Measurements from ENCODE around the gene TMLHE.
"Not testable (repeated sequence)": the region's sequence is repeated elsewhere in the genome, so short reads cannot be mapped to it uniquely, and the experiment has no call there.

TMLHE gene

GRCh38 chrX:155491421-155491820 is 121.3 kb downstream of the TMLHE start:
- DNase-seq (ENCODE audit: low read depth), result not testable (repeated sequence)

GRCh38 chrX:155477136-155477535 is 135.6 kb downstream of the TMLHE start:
- not testable (repeated sequence) for DNase-seq (ENCODE audit: low read depth)

GRCh38 chrX:155466269-155466938 is 146.3 kb downstream of the TMLHE start:
- DNase-seq (ENCODE audit: low read depth), result not testable (repeated sequence)

GRCh38 chrX:155460501-155460900 is 152.3 kb downstream of the TMLHE start:
- not testable (repeated sequence) for DNase-seq (ENCODE audit: low read depth)

- DNase-seq (ENCODE audit: low read depth), result not testable (repeated sequence)
Measured at GRCh38 chrX:155458471-155458870, 154.3 kb downstream of the TMLHE start, which contains the start of gene F8A3. TSS of gene F8A3 (minus strand) at chrX:155458620. CDS start at chrX:155458600, 20 bp downstream.

- DNase-seq (ENCODE audit: low read depth), result not testable (repeated sequence)
Measured at GRCh38 chrX:155457761-155458447, 154.8 kb downstream of the TMLHE start.

GRCh38 chrX:155441097-155441496 is 171.7 kb downstream of the TMLHE start:
- no peak for DNase-seq (ENCODE audit: low read depth)

Measured in stimulated activated CD4-positive, alpha-beta T cell treated with anti-CD3 and anti-CD28 coated beads, Interleukin-2, amount 100 ng/mL, for 4 hours (primary cell).